ENCODE measurements around the gene PTH1R. TPM values are rescaled to one million over a fixed set of nuclear protein-coding genes. Genes with fewer than 3 reads are reported as not detected.
"Not testable (repeated sequence)": the region's sequence is repeated elsewhere in the genome, so short reads cannot be mapped to it uniquely, and the experiment has no call there.

Gene PTH1R
- total RNA-seq, 2 donors from 2014 or later = 1.4 to 1.7 TPM

DNA sequence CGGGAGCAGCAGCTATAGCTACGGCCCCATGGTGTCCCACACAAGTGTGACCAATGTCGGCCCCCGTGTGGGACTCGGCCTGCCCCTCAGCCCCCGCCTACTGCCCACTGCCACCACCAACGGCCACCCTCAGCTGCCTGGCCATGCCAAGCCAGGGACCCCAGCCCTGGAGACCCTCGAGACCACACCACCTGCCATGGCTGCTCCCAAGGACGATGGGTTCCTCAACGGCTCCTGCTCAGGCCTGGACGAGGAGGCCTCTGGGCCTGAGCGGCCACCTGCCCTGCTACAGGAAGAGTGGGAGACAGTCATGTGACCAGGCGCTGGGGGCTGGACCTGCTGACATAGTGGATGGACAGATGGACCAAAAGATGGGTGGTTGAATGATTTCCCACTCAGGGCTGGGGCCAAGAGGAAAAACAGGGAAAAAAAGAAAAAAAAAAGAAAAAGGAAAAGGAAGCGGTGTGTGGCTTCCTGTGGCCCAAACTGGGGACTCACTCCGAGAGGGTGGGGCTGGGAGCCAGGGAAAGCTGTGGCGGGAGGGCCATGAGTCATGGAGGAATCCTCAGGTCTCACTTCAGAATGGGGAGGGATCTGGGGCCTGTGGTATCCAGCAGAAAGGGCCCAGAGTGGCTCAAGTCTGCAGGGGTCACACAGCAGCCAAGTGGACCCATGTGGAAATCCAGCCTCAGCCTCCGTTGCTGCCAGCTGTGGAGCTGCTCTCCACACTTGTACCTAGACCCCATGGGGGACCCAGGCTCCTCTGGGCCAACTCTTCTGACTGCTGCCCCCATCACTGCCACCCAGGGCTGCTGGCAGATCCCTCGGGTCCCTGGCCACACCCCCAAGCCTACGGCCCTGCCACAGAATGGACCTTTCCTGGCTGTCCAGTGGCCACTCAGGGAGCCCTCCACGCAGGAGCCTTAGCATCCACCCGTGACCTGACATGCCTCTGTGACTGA, 26.1 kb downstream of the PTH1R start:
- DNase-seq = no peak
- ATAC-seq = no peak
- intact Hi-C loops (cut with DNase I, micrococcal nuclease) = loop anchor here in 1 of 2 donors (10.0 kb wide), 1 partner anchor 199 kb away; the partner anchor contains the start of gene TMIE

DNA sequence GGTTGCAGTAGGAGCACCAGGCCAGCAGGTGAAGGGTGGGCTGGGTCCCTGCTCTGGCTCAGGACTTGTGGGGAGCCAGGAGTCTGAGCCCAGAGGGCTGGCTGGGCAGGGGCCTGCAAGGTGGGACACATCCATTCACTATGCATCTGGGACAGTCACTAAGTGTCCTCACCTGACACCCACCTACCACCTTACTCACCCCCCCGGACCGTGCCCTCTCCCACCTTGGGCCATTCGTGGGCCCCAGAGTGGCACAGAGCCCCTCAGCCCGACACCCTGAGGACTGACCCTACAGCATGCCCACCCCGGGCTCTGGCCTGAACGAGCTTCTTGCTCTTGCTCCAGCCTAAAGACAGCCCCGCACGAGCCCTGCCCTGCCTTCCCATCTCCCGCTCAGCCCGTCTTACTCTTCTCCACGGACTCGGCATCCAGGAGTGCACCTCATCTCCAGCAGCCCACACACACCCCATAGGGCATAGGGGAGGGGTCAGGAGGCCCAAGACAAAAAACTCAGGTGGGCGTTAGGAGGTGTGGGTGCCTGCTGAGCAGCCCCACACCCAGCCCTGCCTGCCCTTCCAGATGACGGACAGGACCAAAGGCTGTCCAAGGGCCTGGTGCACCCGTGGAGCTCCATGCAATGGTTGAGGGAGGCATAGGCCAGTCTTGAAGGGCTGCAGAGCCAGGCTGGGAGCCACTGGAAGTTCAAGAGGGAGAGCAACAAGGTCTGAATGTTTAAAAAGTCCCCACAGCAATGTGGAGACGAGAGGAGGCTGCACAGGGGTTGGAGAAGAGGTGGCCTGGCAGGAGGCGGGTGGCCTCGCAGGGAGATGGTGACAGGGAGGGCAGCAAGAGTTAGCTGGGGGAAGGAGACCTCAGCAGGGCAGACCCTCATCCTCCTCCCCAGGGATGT, 27.0 kb downstream of the PTH1R start:
- ATAC-seq (no peak), DNase-seq (no peak)
- intact Hi-C loops (cut with DNase I, micrococcal nuclease) = loop anchor here in 1 of 2 donors (10.0 kb wide), 1 partner anchor 200 kb away; the partner anchor contains the start of gene TMIE

DNA sequence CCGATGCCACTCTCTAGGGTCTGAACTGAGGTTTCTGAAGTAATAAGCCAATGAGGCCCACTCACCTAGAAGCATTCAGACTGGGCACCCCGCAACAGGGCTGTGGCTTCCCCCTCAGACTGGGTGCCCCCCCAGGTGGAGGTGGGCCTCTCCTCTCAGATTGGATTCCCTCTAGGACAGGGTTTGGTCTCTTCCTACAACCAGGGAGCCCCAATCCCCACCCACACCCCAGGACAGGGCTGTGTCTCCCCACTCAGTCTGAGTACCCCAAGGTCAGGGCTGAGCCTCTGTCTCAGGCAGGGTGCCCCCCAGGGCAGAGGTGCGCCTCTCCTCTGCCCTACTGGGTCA, 27.7 kb downstream of the PTH1R start:
- intact Hi-C loops (cut with DNase I, micrococcal nuclease) = loop anchor here in 1 of 2 donors (10.0 kb wide), 1 partner anchor 200 kb away; the partner anchor contains the start of gene TMIE
- no peak for DNase-seq
- no peak for ATAC-seq

DNA sequence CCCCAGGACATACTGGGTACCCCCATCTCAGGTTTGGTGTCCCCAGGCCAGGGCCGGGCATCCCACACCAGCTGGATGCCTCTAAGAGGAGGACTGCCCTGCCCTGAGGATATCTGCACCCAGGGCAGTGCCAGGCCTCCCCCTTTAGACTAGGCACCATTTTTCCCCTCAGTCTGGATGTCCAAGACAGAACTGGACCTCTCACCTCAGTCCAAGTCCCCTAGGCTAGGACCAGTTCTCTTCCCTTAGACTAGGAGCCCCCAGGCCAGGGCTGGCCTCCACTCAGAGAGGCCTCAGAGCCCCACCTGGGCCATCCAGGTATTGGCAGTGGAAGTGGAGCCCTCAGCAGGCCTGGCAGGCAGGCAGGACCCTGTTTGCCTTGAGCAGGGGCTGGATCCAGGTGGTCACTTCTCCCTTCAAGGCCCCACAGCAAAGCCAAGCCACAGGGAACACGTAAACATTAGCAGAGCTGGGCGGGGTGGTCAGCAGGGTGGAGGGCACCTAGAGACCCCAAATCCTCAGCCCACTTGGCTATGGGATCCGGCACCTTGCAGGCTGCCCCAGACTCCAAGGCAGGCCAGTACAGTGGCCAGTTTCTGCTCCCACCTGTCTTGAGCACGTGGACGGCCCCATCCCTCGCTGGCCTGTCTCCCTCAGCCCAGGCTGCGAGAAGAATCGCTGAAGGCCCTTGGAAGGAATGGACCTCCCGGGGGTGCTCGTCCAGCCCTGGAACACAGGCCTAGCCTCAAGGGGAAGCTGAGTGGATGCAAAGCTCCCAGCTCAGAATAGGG, 28.3 kb downstream of the PTH1R start:
- DNase-seq (no peak), ATAC-seq (no peak)
- intact Hi-C loops (cut with DNase I, micrococcal nuclease) = loop anchor here in 1 of 2 donors (10.0 kb wide), 1 partner anchor 201 kb away; the partner anchor contains the start of gene TMIE

DNA sequence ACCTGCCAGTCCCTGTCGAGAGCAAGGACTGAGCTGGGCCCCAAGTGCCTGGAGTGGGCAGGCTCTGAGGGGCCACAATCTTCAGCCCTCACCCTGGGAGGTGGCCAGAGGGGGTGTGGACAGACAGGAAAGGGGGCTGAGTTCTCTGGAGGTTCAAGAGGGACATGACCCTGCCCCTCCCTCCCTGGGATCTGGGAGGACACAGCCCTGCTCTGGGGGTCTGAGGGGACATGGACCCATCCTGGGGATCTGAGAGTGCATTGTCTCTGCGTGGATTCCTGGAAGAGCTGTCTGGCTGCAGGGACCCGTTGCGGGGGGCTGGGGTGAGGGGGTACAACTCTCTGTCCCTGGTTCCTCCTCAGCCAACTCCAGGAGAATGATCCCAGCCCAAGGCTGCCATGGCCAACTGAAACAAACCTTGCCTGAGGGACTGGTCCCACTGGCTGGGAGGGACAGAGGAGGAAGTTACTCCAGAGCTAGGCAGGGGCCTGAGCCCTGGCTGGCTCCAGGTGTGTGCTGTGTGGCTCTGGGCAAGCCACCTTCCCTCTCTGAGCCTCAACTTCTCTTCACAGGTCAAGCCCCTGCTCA, 29.0 kb downstream of the PTH1R start:
- intact Hi-C loops (cut with DNase I, micrococcal nuclease) = loop anchor here in 1 of 2 donors (10.0 kb wide), 1 partner anchor 202 kb away; the partner anchor contains the start of gene TMIE
- DNase-seq (no peak), ATAC-seq (no peak)

DNA sequence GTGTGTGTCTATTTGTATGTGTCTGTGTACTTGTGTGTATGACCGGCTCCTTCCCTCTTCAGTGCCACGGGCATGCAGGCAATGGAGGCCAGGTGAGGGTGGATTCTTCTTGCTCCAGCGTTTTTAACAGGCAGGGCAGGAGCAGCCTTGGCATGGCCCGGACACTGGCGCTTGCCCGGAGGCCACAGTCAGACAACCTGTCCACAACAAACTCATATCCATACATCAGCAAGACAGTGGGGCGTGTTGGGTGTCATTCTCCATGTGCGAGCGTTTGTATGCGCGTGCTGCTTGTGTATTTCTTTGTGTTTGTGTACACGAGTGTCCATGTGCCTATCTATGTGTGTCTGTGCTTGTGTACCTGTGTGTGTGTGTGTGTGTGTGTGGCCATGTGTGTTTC, 29.8 kb downstream of the PTH1R start:
- intact Hi-C loops (cut with DNase I, micrococcal nuclease) = loop anchor here in 1 of 2 donors (10.0 kb wide), 1 partner anchor 202 kb away; the partner anchor contains the start of gene TMIE
- no peak for ATAC-seq
- no peak for DNase-seq

DNA sequence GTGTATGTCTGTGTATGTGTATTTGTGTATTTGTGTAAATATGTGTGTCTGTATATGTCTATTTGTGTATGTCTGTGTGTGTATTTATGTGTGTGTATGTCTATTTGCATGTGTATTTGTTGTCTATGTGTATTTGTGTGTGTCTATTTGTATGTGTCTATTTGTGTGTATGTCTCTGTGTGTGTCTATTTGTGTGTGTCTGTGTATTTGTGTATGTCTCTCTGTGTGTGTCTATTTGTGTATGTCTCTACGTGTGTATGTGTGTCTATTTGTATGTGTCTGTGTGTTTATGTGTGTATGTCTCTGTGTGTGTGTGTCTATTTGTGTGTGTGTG, 30.4 kb downstream of the PTH1R start:
- intact Hi-C loops (cut with DNase I, micrococcal nuclease) = loop anchor here in 1 of 2 donors (10.0 kb wide), 1 partner anchor 203 kb away; the partner anchor contains the start of gene TMIE
- ATAC-seq (no peak), DNase-seq (no peak)

DNA sequence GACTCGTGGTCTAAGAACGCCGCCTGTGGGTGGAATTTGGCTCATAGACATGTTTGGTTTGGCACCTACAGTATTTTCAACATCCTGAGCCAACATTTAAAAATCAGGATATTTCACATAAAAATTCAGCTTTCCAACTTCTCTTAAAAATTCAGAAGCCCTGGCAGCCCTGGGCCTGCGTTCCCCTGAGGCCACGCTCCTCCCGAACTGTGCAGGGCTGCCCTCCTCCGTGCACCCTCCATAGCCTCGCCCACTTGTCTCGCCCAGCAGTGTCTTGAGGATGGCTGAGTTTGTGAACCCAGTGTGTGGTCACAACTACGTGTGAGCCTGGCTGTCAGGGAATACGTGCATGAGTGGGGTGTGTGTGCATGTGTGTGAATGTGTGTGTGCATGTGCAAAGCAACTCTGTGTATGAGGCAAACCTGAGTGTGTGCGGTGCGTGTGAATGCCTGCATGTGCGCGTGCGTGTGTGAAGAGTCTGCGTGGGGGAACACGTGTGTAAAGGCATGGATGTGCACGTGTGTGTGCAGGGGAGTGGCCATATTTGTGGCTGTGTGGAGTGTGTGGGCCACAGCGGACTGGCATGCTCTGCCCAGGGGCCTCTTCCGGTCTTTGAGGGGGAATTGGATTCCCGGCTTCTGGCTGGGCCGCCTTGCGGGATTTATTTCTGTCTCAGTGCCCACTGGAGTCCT, 30.9 kb downstream of the PTH1R start:
- ATAC-seq = no peak
- no peak for DNase-seq
- intact Hi-C loops (cut with DNase I, micrococcal nuclease) = loop anchor here in 1 of 2 donors (10.0 kb wide), 1 partner anchor 204 kb away; the partner anchor contains the start of gene TMIE

DNA sequence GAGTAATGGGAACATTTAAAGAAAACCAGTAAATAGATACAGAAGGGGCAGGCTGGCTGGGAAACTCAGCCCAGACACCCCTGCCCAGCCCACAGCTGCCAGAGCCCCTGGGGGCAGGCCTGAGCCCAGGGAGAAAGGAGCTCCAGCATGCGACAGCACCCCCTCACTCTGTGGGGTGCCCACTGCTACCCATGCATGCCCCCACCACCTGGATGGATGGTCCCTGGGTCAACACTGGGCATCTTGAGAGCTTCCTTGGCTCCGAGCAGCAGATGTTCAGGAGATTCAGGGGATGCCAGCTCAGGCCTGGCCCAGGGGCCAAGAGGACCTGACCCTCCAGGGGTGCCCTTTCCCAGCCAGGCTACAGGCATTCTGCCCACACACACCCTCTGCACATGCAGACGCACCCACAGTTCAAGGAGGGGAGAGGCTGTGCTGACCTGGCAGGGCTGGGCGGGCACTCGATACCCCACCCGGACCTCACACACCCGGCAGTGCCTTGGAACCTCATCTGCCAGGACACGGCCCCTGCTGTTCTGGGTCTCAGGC, 31.5 kb downstream of the PTH1R start:
- DNase-seq (no peak), ATAC-seq (peak; percentile 10)
- intact Hi-C loops (cut with DNase I, micrococcal nuclease) = loop anchor here in 1 of 2 donors (10.0 kb wide), 1 partner anchor 204 kb away; the partner anchor contains the start of gene TMIE

DNA sequence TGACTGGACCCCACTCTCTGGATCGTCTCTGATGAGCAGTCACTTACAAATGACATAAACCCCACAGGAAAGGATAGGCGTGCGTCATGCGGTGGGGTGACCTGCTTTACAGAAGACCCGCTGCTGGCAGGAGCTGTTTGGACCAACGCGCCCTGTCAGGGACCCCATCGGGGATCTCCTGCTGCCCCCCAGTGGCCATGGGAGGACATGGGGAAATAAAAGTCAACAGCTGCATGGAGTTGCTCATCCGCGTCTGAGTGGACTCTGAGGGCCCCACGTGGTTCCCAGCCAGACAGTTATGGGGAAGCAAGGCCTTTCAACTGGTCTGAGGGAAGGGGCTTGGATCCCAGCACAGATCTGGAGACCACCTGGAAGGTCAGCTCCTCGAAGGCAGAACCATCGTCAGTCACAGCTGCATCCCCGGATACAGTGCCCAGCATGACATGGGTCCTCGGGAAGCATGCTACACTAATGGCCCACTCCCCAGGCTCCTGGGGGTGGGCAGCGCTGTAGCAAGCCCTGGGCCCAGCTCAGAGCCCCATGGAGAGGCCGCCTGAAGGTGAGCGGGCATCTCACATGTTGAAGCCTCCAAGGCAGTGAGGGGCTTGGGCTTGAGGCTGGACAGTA, 32.1 kb downstream of the PTH1R start:
- ATAC-seq (peak; percentile 65), DNase-seq (peak; percentile 78 to 87)
- intact Hi-C loops (cut with DNase I, micrococcal nuclease) = loop anchor here (5.0 to 10.0 kb wide), 2 partner anchors 202 to 205 kb away; partner anchors contain the start of gene TMIE (in 1 of the 2)

DNA sequence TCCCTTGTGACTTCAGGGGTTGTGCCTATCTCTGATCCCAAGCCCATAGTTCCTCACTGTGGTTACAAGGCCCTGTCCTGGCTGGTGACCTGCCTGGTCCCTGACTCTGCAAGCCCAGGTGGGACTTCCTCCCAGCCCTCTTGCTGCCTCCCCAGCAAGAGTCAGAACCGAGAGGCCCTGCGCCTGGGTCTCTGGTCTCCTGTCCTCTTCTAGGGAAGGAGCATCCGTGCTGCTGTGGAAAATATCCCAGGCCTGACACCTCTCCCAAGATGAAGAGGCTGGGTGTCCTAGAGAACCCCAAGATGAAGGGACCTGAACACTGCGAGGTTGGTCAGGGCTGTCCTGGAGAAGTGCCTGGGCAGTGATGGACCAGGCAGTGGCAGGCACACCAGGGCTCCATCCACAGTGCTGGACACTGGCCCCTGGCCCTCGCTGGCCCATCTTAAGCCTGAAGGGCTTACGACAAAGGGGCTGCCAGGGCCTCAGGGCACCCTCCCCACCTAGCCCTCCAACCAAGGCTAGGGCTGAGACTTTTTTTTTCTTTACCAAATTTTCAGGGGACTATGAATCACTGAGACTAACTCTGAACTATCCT, 32.7 kb downstream of the PTH1R start:
- intact Hi-C loops (cut with DNase I, micrococcal nuclease) = loop anchor here in 1 of 2 donors (5.0 kb wide), 1 partner anchor 203 kb away; no protein-coding TSS in a partner anchor
- DNase-seq (no peak), ATAC-seq (no peak)

DNA sequence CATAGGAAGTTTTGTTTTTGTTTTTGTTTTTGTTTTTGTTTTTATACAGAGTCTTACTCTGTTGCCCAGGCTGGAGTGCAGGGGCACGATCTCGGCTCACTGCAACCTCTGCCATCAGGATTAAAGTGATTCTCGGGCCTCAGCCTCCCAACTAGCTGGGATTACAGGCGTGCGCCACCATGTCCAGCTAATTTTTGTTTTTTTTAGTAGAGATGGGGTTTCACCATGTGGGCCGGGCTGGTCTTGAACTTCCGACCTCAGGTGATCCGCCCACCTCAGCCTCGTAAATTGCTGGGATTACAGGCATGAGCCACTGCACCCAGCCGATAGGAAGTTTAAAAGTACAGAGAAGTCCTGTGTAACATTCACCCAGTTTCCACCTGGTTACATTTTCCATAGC, 33.4 kb downstream of the PTH1R start:
- DNase-seq, ATAC-seq: not testable (repeated sequence)
- intact Hi-C loops (cut with DNase I, micrococcal nuclease) = loop anchor here in 1 of 2 donors (5.0 kb wide), 1 partner anchor 204 kb away; no protein-coding TSS in a partner anchor

DNA sequence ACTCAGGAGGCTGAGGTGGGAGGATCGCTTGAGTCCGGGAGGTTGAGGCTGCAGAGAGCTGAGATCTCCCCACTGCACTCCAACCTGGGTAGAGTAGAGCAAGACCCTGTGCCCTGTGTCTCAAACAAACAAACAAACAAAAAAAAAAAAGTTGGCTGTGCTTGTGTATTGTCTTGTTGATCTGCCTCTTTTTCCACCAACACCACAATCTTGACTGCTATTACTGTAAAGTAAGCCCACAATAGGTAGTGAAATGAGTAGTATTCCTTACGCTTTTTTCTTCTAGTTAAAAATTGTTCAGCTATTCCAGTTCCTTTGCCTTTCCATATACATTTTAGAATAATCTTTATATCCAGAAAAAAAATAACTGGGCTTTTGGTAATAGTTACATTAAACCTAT, 35.5 kb downstream of the PTH1R start:
- intact Hi-C loops (cut with DNase I, micrococcal nuclease) = loop anchor here in 1 of 2 donors (5.0 kb wide), 1 partner anchor 206 kb away; no protein-coding TSS in a partner anchor
- DNase-seq = no peak
- ATAC-seq = no peak

DNA sequence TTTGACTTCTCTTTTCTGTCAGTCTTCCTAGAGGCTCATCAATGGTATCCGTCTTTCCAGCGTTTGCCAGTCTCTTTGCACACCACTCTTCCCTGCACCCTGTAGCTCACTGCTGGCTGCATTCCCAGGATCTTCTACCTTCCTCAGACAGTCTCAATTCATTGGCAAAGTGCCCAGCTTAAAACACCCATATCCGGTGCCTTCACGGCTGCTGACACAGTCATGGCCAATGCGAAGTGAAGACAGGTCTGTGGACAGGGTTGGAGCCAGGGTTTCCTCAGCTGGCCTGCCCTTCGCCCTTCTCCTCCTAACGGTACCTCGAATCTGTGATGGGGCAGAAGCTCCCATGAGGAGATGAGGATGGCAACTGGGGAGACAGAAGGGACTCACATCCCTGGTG, 36.1 kb downstream of the PTH1R start:
- peak; percentile 72 to 73 for DNase-seq
- peak; percentile 79 for ATAC-seq
- intact Hi-C loops (cut with DNase I, micrococcal nuclease) = loop anchor here in 1 of 2 donors (5.0 kb wide), 1 partner anchor 206 kb away; no protein-coding TSS in a partner anchor

DNA sequence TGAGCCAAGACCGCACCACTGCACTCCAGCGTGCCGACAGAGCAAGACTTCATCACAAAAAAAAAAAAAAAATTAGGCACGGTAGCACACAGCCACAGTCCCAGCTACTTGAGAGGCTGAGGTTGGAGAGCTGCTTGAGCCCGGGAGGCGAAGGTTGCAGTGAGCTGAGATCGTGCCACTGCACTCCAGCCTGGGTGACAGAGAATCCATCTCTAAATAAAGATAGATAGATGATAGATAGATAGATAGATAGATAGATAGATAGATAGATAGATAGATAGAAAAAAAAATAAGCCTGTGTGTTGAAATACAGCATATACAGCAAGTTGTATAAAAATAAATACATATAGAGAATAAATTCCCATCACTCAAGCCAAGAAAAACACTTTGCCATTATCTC, 37.3 kb downstream of the PTH1R start:
- intact Hi-C loops (cut with DNase I, micrococcal nuclease) = loop anchor here in 1 of 2 donors (5.0 kb wide), 1 partner anchor 208 kb away; no protein-coding TSS in a partner anchor
- DNase-seq (no peak), ATAC-seq (no peak)
